ENCODE results near the gene NRXN3.

DNA sequence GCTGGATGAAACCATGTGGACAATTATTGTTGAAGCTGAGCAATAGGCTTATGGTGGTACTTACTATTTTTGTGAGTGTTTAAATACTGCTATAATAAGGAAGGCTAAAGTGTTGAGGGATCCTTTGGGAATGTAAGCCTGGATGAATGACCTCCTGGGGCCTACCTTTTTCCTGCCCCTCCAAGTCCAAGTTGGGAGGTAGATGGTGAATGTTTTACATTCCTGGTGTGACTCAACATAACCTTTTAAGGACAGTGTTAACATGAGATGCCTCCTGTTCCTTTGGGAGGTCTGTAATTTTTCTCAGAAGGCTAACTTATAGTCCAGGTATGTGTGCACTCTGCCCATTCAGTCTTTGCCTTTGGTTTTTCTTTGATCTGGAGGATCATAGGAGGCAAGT is 315.9 kb downstream of the NRXN3 start:
- TF ChIP-seq POLR2A (IDR thresholded peaks at IDR 0.05), result no peak
- no peak for TF ChIP-seq CTCF (IDR thresholded peaks at IDR 0.05)
- TF ChIP-seq POLR2AphosphoS5 (IDR thresholded peaks at IDR 0.05), result no peak
- TF ChIP-seq EP300 (IDR thresholded peaks at IDR 0.05), result no peak

Data from stomach (tissue), 4 donors.